ENCODE data around the gene MAP3K1.

MAP3K1 gene

GRCh38 chr5:56851258-56851941 lies 36.1 kb downstream of the MAP3K1 start:
- no peak for DNase-seq

DNA sequence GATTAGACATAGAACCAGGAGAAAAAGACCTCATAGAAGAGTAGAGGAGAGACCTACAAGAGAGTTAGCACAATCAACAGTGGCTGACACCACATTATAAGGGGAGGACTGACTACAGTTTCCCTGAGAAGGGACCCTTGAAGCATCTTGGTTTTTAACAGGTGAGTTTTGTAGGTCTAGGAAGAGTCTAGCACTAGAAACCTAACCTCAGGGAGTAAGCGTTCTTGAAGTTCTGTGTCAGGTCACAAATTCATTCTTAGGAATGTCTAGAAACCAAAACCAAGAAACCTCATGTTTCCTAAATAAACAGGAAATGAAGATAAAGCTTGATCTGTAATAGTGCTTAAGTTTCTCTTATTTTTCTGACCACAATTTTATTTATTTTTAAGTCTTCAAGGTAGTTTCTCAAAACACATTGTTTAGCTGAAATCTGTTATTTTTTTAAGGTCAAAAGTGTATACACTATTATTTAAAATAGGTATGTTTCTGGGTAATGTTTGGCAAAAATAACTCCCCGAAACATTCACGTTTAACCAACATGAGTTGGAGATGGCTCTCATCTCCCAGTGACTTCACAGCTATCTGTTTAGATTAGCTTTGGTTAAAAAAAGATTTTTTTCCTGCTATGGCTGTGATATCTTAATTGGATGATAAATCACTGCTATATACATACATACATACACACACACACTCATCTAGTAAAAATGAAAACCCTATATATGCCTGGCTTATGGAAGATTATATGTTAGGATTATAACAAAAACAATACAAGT lies 37.1 kb downstream of the MAP3K1 start:
- no peak for DNase-seq

GRCh38 chr5:56853698-56854097 lies 38.3 kb downstream of the MAP3K1 start:
- DNase-seq = no peak

DNA sequence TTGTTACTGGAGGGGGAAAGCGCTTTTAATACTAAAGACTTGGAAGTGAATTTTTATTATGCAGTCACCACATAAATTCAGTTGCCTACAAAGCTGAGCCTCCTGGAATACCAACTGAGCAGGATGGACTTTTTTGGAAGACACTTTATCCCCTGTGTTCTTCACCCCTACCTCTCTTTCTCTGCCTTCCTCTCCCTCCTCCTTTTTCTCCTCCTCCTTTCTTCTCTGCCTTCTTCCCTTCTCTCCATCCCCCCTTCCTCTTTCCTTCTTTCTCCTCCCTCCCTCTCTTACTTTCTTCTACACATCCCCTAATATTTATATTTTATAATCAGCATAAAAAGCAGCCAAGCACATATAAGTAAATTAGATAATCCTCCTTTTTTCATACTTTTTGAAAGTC lies 39.6 kb downstream of the MAP3K1 start:
- no peak for DNase-seq

- no peak for DNase-seq
These were observed 41.3 kb downstream of the MAP3K1 start for GRCh38 chr5:56856541-56857178.

DNA sequence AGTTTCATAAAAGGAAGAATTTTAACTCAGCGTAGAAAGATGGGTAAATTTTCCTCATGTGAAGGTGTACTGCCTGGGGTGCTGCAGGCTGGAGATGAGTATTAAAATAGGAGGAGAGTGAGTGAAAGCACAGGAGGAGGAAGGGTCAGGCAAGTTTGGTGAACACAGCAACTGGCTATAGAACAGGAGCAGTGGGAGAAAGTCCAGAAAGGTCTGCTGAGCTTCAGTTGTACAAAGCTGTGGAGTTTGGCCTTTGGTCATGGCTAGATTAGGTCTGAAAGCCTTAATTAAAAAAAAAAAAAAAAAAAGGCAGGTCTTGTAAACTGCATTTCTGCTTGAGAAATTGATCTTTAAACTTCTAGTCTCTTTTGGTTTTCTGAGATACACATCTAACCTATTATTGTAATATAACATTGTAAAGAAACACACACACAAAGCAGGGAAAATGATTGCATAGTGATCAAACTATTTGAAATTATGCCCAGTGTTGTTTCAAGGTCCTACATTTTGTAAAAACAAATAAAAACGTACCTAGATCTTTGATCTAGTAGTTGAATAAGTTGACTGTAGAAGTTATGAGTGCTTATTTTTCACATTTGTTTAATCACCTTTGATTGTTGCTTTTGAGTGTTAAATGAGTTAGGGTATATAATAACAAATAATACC lies 43.6 kb downstream of the MAP3K1 start:
- DNase-seq = no peak

GRCh38 chr5:56861893-56862485 lies 46.6 kb downstream of the MAP3K1 start:
- peak; percentile 49 for DNase-seq

DNA sequence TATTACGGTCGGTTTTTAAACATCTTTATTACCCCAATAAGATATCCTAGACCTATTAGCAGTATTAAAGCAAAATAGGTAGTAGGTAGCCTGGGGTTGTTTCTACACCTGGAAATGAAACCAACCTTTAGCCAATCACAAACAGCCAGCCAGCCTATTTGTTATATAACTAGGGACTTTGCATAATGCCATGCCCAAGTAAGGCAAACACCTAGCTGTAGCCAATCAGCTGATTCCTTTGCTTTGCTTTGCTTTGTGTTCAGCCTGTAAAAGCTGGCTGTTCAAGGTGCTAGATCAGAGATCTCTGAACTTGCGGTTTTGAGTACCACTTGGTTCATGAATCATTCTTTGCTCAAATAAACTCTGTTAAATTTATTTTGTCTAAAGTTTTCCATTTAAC lies 47.6 kb downstream of the MAP3K1 start:
- peak; percentile 18 for DNase-seq

DNA sequence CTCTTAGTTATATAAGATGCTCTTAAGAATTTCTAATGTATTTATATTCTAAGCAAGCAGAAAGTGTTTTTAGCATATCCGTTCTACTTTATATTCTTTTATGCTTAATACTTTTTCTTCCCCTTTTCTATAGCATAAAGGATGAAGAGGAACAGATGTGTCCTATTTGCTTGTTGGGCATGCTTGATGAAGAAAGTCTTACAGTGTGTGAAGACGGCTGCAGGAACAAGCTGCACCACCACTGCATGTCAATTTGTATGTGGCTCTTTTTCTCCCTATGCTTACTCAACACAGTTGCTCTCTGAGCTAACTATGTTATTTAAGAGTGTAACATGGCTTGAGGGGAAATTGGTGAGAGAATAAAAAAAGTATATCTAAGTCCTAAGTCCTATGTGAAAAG lies 56.4 kb downstream of the MAP3K1 start:
- DNase-seq = no peak

- DNase-seq = no peak
These were observed 57.7 kb downstream of the MAP3K1 start for GRCh38 chr5:56873056-56873455.

DNA sequence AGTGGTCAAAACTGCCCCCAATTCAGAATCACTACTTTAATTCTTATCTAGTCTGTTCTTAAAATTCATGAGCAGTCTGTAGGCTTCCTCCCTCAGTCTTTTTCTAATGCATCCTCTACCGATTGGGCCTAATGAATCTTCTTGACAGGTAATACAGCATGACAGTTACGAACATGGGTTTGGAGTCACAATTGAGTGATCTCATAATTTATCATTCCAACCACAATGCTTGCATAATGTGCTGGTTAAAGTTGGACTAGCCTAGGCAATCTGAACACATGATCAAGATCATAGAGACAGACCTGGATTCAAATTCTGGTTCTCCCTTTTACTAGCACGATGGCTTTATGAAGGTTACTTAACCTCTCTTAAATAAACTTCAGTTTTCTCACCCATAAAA lies 61.0 kb downstream of the MAP3K1 start:
- DNase-seq = no peak

DNA sequence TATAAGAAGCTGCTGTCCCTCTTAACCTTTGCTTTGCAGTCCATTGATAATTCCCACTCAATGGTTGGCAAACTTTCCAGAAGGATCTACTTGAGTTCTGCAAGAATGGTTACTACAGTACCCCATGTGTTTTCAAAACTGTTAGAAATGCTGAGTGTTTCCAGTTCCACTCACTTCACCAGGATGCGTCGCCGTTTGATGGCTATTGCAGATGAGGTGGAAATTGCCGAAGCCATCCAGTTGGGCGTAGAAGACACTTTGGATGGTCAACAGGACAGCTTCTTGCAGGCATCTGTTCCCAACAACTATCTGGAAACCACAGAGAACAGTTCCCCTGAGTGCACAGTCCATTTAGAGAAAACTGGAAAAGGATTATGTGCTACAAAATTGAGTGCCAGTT lies 66.2 kb downstream of the MAP3K1 start:
- no peak for DNase-seq

DNA sequence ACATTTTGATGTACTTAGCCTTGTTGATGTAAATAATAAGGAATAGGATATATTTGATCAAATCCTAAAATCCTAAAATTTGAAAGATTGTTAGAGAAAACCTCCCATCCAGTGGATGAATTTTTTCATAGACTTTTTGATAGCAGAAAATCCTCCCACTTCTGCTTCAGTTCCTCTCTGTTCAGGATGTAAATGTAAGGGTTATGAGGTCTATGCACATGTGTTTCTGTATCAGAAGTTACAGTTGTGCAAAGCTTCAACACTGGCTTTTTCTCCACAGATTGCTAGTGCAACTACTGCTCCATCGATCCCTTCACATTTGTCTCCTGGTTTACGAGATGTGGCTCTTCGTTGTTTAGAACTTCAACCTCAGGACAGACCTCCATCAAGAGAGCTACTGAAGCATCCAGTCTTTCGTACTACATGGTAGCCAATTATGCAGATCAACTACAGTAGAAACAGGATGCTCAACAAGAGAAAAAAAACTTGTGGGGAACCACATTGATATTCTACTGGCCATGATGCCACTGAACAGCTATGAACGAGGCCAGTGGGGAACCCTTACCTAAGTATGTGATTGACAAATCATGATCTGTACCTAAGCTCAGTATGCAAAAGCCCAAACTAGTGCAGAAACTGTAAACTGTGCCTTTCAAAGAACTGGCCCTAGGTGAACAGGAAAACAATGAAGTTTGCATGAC lies 78.1 kb downstream of the MAP3K1 start:
- DNase-seq = no peak

- DNase-seq = no peak
These were observed 81.4 kb downstream of the MAP3K1 start for GRCh38 chr5:56896763-56897162.

DNA sequence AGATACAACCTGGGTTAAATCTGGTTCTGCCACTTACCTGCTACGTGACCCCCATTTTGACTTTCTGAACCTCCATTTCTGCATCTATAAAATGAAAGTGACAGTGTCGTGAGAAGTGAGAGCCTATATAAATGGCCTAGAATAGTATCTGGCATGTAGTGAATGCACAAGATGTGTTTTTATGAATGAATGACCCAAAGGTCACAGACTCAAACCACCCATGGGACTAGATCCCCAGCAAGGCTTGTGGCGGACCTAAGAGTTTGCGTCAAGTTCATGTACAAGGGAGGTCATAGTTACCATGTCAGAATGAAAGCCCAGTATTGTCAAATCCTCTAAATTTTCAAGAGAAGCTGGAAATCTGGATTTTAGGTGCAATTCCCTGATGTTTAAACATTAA lies 82.9 kb downstream of the MAP3K1 start:
- no peak for DNase-seq

GRCh38 chr5:56900395-56900794 lies 85.0 kb downstream of the MAP3K1 start:
- DNase-seq = no peak

DNA sequence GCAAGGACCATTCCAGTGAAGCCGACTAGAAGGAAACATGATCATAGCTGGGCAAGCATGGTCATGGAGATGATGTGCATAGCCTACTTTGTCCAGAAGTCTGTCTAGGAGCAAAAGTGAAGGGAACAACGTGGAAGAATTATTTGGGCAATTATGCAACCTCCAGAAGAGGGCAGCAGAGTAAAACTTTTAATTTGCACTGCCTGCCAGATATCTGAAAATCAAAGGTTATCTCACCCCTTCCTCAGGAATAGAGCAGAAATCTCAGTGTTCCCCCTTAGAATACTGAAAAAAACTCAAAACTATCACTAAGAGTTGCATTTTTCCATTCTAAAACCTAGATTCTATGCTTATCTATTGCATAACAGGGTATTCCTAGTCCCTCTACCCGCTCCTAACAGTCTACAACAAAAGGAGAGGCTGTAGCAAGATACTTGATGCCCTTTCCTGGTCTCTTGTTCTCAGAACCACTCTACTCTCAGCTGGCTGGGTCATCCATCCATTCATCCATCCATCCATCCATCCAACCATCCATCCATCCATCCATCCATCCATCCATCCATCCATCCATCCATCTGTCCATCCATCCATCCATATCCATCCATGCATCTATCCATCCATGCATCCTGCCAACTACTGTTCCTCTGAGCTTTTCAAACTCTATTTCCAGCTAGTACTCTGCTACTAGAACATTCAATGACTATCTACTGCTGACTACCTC lies 85.7 kb downstream of the MAP3K1 start:
- peak; percentile 71 for DNase-seq

DNA sequence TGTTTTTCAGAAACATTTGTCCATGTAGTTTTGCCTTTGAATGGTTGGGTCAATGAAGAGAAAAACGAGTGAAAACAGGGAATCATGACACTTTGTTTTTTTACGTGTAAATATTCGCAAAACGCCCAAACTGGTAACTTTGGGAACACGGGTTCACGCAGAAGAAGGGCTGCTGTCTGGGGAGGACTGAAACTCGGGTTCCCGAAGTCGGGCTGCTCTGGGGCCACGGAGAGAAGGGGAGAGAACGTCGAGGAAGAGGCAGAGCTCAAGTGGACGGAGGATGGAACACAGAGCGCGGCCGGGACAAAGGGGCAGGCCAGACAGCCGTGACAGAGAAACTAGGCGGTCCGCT lies 93.6 kb downstream of the MAP3K1 start:
- peak; percentile 97 for DNase-seq

DNA sequence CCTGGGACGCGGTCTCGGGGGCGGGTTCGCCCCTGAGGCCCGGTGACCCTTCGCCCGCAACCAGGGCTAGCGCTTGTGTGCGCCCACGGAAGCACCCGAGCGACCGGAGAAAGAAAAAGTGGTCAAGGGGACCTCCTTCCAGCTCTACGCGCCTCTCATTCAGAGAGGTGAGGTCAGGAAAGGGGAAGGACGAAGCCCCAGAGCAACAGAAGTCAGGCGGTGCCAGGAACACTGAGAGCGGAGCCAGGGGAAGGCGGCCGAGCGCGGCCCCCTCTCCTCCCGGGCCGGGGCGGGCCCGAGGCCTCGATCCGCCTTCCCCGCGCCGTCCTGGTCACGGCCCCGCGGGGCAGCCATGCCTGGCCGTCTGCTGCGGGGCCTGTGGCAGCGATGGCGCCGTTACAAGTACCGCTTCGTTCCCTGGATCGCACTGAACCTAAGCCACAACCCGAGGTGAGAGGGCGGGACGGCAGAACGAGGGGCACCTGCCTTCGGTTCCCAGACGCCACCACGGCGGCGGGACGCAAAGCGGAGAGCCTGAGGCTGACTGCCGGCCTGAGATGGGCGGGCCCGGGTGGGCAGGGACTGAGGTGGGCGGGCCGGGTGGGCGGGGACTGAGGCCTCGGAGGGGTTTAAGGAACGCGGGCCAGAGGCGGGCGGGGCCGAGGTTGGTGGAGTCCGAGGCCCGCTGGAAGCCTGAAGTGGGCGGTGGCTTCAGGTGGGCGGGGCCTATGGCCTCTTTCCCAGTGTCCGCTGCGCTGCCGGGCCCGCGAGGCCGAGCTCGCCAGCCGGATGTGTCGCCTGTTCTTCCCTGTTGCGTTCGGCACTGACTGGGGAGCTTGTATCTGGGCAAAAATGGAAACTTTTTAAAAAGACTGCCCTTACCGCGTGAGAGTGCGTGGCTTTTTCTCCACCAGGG lies 94.2 kb downstream of the MAP3K1 start, which contains the start of gene SETD9:
TSS of gene SETD9 (plus strand) at position 303 of the 916 bp plus-strand sequence. CDS start at position 353, 50 bp downstream.
- DNase-seq = peak; percentile 99

- peak; percentile 92 for DNase-seq
These were observed 95.0 kb downstream of the MAP3K1 start for GRCh38 chr5:56910210-56910965.
